Hepatocyte (in vitro differentiated cells): Measurements from ENCODE around the gene SEMA5A. TPM values are rescaled to one million over a fixed set of nuclear protein-coding genes. Genes with fewer than 3 reads are reported as not detected.

Experiments
- DNase-seq: peaks from one replicate; pipeline ENCODE4 v3.0.0-alpha.2; 2016; ENCODE audit warnings: low spot score
- H2AFZ ChIP-seq: fragments of 200-600 bp; sonication (generic); 2 replicates; pipeline ENCODE4 v1.6.0; 2016; ENCODE audit warnings: antibody characterized with exemption, mild to moderate bottlenecking
- H3K27ac ChIP-seq: fragments of 200-600 bp; sonication (generic); 2 replicates; pipeline ENCODE4 v1.5.1; 2016; ENCODE audit warnings: mild to moderate bottlenecking
- H3K27me3 ChIP-seq: fragments of 200-600 bp; sonication (generic); 2 replicates; pipeline ENCODE4 v1.6.1; 2016
- H3K36me3 ChIP-seq: fragments of 200-600 bp; sonication (generic); replicated peaks from 2 replicates; pipeline ENCODE4 v1.5.1; 2016; ENCODE audit warnings: low read depth; ENCODE audit not compliant: insufficient read depth
- H3K4me1 ChIP-seq: fragments of 200-600 bp; sonication (generic); 2 replicates; pipeline ENCODE4 v1.5.1; 2016; ENCODE audit warnings: mild to moderate bottlenecking, moderate library complexity; ENCODE audit not compliant: insufficient read depth
- H3K4me2 ChIP-seq: fragments of 200-600 bp; sonication (generic); 2 replicates; pipeline ENCODE4 v1.6.0; 2016
- H3K4me3 ChIP-seq: fragments of 200-600 bp; sonication (generic); 2 replicates; pipeline ENCODE4 v1.5.1; 2016; ENCODE audit warnings: mild to moderate bottlenecking
- H3K79me2 ChIP-seq: fragments of 200-600 bp; sonication (generic); 2 replicates; pipeline ENCODE4 v1.6.0; 2017; ENCODE audit warnings: mild to moderate bottlenecking
- H3K9me2 ChIP-seq: fragments of 200-600 bp; sonication (generic); replicated peaks from 2 replicates; pipeline ENCODE4 v1.6.0; 2017; ENCODE audit warnings: mild to moderate bottlenecking; ENCODE audit not compliant: insufficient read depth
- H3K9me3 ChIP-seq: fragments of 200-600 bp; sonication (generic); 2 replicates; pipeline ENCODE4 v1.5.1; 2016; ENCODE audit warnings: low read depth, mild to moderate bottlenecking
- H4K20me1 ChIP-seq: fragments of 200-600 bp; sonication (generic); 2 replicates; pipeline ENCODE4 v1.6.0; 2016; ENCODE audit warnings: mild to moderate bottlenecking; ENCODE audit not compliant: insufficient read depth, poor library complexity, severe bottlenecking
- CTCF ChIP-seq: fragments of 200-600 bp; sonication (generic); IDR thresholded peaks from 2 replicates; pipeline ENCODE4 v1.5.1; 2016; ENCODE audit warnings: antibody characterized with exemption, mild to moderate bottlenecking; ENCODE audit not compliant: poor library complexity
- EZH2 ChIP-seq: fragments of 200-600 bp; sonication (generic); IDR thresholded peaks from 2 replicates; pipeline ENCODE4 v1.6.1; 2016; ENCODE audit warnings: antibody characterized with exemption, mild to moderate bottlenecking, borderline replicate concordance
- EZH2phosphoT487 ChIP-seq: fragments of 200-600 bp; sonication (generic); IDR thresholded peaks from one replicate; pipeline ENCODE4 v1.6.1; 2018; ENCODE audit warnings: antibody characterized with exemption, mild to moderate bottlenecking, low read depth, moderate library complexity; ENCODE audit not compliant: unreplicated experiment, severe bottlenecking
- WGBS: methylation state at CpG from one replicate; pipeline ENCODE4 v1.1.6; 2016; ENCODE audit warnings: low lambda C conversion rate; ENCODE audit errors: missing lambda C conversion rate; 5-methylcytosine and 5-hydroxymethylcytosine counted together
- polyA plus RNA-seq: library from polyadenylated mRNA; unstranded; fragments of >200 nt; fragmentation: Nextera tagmentation; extraction: Ambion mirVana; gene quantifications from 2 replicates; pipeline ENCODE4 v1.2.1, GENCODE V29; 2016
- total RNA-seq: library from RNA; depleted of rRNA; stranded (reverse); fragments of >200 nt; gene quantifications from 2 replicates; pipeline ENCODE4 v1.2.3, GENCODE V29; 2014

The SEMA5A gene
- total and polyA plus RNA-seq, 2 experiments from 2014 or later: 10.7 to 21.7 TPM

GRCh38 chr5:9295466-9295801 is 250.4 kb downstream of the SEMA5A start:
- Histone ChIP-seq H3K36me3 (no peaks in the 10 kb centered on the region), H2AFZ (no peak overlapping the region), H3K79me2 (no peaks in the 10 kb centered on the region), H3K4me2 (no peak overlapping the region), H3K4me1 (no peaks in the 10 kb centered on the region), H3K9me3 (no peaks in the 10 kb centered on the region), H3K4me3 (no peak overlapping the region), H4K20me1 (no peaks in the 10 kb centered on the region), H3K9me2 (no peaks in the 10 kb centered on the region), H3K27ac (no peak overlapping the region), H3K27me3 (no peaks in the 10 kb centered on the region)
- WGBS: 75% methylated on average over 1 of the region's 1 CpG
- TF ChIP-seq EZH2: no peak
- no peak for TF ChIP-seq CTCF
- TF ChIP-seq EZH2phosphoT487: no peak
- DNase-seq: no peak

GRCh38 chr5:9294793-9295465 is 250.9 kb downstream of the SEMA5A start:
- no peak overlapping the region for H3K4me2 ChIP-seq
- 67% methylated on average over 3 of the region's 3 CpGs for WGBS

GRCh38 chr5:9288234-9288633 is 257.6 kb downstream of the SEMA5A start:
- Histone ChIP-seq H3K9me3 (no peaks in the 10 kb centered on the region), H3K4me2 (no peak overlapping the region), H2AFZ (no peak overlapping the region), H4K20me1 (no peaks in the 10 kb centered on the region), H3K36me3 (no peaks in the 10 kb centered on the region), H3K27ac (no peak overlapping the region), H3K27me3 (no peaks in the 10 kb centered on the region), H3K4me3 (no peak overlapping the region), H3K4me1 (peaks cover 6% of the 10 kb centered on the region), H3K9me2 (no peaks in the 10 kb centered on the region), H3K79me2 (no peaks in the 10 kb centered on the region)
- DNase-seq: no peak
- WGBS: 85% methylated on average over 7 of the region's 7 CpGs
- TF ChIP-seq EZH2: no peak
- no peak for TF ChIP-seq EZH2phosphoT487
- no peak for TF ChIP-seq CTCF

More at GRCh38 chr5:9294793-9295465, 250.9 kb downstream of the SEMA5A start:
- H3K4me1 ChIP-seq: no peaks in the 10 kb centered on the region
- no peaks in the 10 kb centered on the region for H3K36me3 ChIP-seq
- TF ChIP-seq EZH2phosphoT487: no peak
- TF ChIP-seq CTCF: no peak
- no peak overlapping the region for H3K4me3 ChIP-seq
- no peaks in the 10 kb centered on the region for H3K79me2 ChIP-seq
- H3K27me3 ChIP-seq: no peaks in the 10 kb centered on the region
- no peak for DNase-seq
- H3K27ac ChIP-seq: no peak overlapping the region
- H3K9me2 ChIP-seq: no peaks in the 10 kb centered on the region
- H4K20me1 ChIP-seq: no peaks in the 10 kb centered on the region
- H3K9me3 ChIP-seq: no peaks in the 10 kb centered on the region
- no peak overlapping the region for H2AFZ ChIP-seq
